Measurements from ENCODE around the gene CD99L2. TPM values are rescaled to one million over a fixed set of nuclear protein-coding genes. Genes with fewer than 3 reads are reported as not detected.

CD99L2 gene
- total RNA-seq, 1 donor: 46.9 TPM

GRCh38 chrX:150763303-150763797 is 135.1 kb downstream of the CD99L2 start:
- DNase-seq (ENCODE audit: low read depth): no peak
- TF ChIP-seq CTCF (IDR thresholded peaks at IDR 0.05; ENCODE audit: insufficient read depth, low read length): no peak
- no peak overlapping the region for H3K4me3 ChIP-seq (ENCODE audit: low read depth, low read length)

DNA sequence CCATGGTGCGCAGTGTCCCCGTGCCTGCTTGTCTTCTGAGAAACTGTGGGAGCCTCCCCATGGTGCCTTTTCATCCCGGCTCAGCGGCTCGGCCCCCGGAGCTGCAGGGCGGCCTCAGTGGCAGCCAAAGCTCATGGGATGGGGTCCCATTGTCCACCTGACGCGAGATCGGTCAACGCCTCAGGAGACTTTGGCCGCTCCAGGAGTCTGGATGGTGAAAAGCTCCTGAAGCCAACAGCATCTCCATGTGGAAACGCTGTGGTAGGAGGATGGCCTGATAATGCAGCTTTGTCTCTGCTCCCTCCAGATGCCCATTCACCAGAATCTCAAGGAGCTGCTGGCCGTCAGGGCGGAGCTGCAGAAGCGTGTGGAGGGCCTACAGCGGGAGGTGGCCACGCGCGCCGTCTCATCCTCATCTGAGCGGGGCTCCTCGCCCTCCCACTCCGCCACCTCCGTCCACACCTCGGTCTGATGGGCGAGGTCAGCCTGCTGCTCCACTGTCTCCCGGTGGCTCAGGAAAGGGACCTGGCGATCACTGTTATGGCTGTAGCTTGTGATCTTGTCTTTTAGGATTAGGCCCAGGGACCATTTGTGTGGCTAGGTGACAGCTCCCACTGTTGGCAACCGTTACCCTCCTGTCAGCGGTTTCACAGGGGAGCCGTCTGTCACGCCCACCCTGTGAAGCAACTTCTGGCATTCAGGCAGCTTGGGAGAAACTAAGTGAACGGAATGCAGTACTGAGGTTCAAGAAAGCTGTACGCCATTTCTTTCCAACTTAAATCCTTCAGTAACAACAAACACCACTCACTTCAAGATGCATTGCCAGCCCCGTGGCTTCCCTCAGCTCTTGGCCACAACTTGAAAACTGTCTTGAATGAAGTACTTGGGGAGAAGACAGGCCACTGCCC is 136.0 kb downstream of the CD99L2 start:
- DNase-seq (ENCODE audit: low read depth): no peak
- H3K4me3 ChIP-seq (ENCODE audit: low read depth, low read length): no peak overlapping the region
- no peak for TF ChIP-seq CTCF (IDR thresholded peaks at IDR 0.05; ENCODE audit: insufficient read depth, low read length)

GRCh38 chrX:150761819-150762216 is 136.7 kb downstream of the CD99L2 start:
- no peak overlapping the region for H3K4me3 ChIP-seq (ENCODE audit: low read depth, low read length)
- TF ChIP-seq CTCF (IDR thresholded peaks at IDR 0.05; ENCODE audit: insufficient read depth, low read length): no peak
- DNase-seq (ENCODE audit: low read depth): no peak

- no peak for DNase-seq (ENCODE audit: low read depth)
- H3K4me3 ChIP-seq (ENCODE audit: low read depth, low read length): no peak overlapping the region
- no peak for TF ChIP-seq CTCF (IDR thresholded peaks at IDR 0.05; ENCODE audit: insufficient read depth, low read length)
Observed at GRCh38 chrX:150761176-150761818, 137.2 kb downstream of the CD99L2 start.

DNA sequence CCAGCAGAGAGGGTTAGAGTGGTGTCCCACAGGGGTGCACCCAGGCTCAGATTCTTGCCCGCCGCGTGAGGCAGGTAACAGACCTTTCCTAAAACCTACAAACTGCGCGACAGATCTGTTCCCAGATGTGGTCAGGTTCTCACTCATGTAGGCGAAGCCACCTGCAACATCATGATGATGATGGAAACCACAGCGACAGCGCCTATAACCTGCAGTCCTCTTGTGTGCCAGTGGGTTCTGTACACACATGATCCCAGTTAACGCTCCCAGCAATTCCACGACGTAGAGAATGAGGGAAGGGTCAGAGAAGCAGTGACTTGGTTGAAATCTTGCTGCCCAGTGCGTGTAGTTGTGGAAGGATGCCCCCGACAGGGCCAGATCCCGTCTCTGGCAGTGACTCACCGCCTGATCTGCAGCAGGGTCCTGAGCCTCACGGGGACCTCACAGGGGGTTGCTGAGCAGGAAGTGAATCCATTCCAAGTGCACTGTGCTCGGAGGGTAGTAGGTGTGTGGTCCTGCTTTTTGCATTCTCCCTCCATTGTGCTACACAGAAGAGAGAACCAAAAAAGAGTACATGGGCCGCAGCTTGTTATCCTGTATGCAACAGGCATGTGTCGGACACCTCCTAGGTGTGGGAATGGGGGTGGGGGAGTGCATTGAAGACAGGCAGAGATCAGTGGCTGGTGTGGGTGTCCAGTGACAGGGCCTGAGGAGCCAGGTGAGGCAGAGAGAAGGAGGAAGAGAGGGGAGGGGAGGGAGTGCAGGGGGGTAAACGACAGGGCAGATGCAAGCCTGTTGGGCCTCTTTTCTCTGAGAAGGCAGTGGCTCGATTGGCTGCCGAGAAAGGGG is 138.7 kb downstream of the CD99L2 start:
- no peak for TF ChIP-seq CTCF (IDR thresholded peaks at IDR 0.05; ENCODE audit: insufficient read depth, low read length)
- no peak overlapping the region for H3K4me3 ChIP-seq (ENCODE audit: low read depth, low read length)
- no peak for DNase-seq (ENCODE audit: low read depth)

GRCh38 chrX:150757371-150757770 is 141.1 kb downstream of the CD99L2 start:
- no peak overlapping the region for H3K4me3 ChIP-seq (ENCODE audit: low read depth, low read length)

More at GRCh38 chrX:150757371-150757770, 141.1 kb downstream of the CD99L2 start:
- no peak for DNase-seq (ENCODE audit: low read depth)
- TF ChIP-seq CTCF (IDR thresholded peaks at IDR 0.05; ENCODE audit: insufficient read depth, low read length): no peak

Data from fibroblast of the aortic adventitia (primary cell).